ENCODE results near the gene SH2D1B. TPM values are rescaled to one million over a fixed set of nuclear protein-coding genes. Genes with fewer than 3 reads are reported as not detected.

The SH2D1B gene
- total RNA-seq, 1 donor from 2014 or later: not detected

- H3K9me3 Mint-ChIP-seq (ENCODE audit: unreplicated experiment): no peaks in the 10 kb centered on the region
- peak overlapping the region; percentile 38 for H3K9ac ChIP-seq (ENCODE audit: low read length)
- H2AFZ ChIP-seq (ENCODE audit: low read depth, low read length): no peak overlapping the region
- DNase-seq (ENCODE audit: low read depth) (peak; percentile 83), FAIRE-seq (peak; percentile 75)
- H3K27ac Mint-ChIP-seq (ENCODE audit: unreplicated experiment): no peak overlapping the region
- no peaks in the 10 kb centered on the region for H3K27me3 ChIP-seq (ENCODE audit: insufficient read depth, low read length)
- no peaks in the 10 kb centered on the region for H3K79me2 ChIP-seq (ENCODE audit: insufficient read depth, low read length)
- no peak overlapping the region for H3K4me3 Mint-ChIP-seq (ENCODE audit: unreplicated experiment)
- H3K4me3 ChIP-seq (ENCODE audit: insufficient read depth, low read depth, low read length): peak overlapping the region; percentile 27
- peaks cover 23% of the 10 kb centered on the region for H3K4me1 Mint-ChIP-seq (ENCODE audit: low read depth, unreplicated experiment)
- H3K9me3 ChIP-seq (ENCODE audit: insufficient read depth, low read depth, low read length): no peaks in the 10 kb centered on the region
- peaks cover 3% of the 10 kb centered on the region for H3K4me1 ChIP-seq (ENCODE audit: insufficient read depth, low read length)
- H4K20me1 ChIP-seq (ENCODE audit: insufficient read depth, low read length): no peaks in the 10 kb centered on the region
- H3K4me2 ChIP-seq (ENCODE audit: low read length): peak overlapping the region; percentile 76
- H3K36me3 ChIP-seq (ENCODE audit: insufficient read depth, low read length): no peaks in the 10 kb centered on the region
- no peaks in the 10 kb centered on the region for H3K36me3 Mint-ChIP-seq (ENCODE audit: low read depth, unreplicated experiment)
- TF ChIP-seq EZH2 (IDR thresholded peaks at IDR 0.05; ENCODE audit: insufficient read depth, low read length): no peak
- TF ChIP-seq, protein P1, sequence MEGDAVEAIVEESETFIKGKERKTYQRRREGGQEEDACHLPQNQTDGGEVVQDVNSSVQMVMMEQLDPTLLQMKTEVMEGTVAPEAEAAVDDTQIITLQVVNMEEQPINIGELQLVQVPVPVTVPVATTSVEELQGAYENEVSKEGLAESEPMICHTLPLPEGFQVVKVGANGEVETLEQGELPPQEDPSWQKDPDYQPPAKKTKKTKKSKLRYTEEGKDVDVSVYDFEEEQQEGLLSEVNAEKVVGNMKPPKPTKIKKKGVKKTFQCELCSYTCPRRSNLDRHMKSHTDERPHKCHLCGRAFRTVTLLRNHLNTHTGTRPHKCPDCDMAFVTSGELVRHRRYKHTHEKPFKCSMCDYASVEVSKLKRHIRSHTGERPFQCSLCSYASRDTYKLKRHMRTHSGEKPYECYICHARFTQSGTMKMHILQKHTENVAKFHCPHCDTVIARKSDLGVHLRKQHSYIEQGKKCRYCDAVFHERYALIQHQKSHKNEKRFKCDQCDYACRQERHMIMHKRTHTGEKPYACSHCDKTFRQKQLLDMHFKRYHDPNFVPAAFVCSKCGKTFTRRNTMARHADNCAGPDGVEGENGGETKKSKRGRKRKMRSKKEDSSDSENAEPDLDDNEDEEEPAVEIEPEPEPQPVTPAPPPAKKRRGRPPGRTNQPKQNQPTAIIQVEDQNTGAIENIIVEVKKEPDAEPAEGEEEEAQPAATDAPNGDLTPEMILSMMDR (IDR thresholded peaks at IDR 0.05; ENCODE audit: insufficient read depth, low read depth, low read length): no peak
- peak overlapping the region; percentile 69 for H3K27ac ChIP-seq (ENCODE audit: low read depth, low read length)
- H3K27me3 Mint-ChIP-seq (ENCODE audit: low read depth, unreplicated experiment): peaks cover under 1% of the 10 kb centered on the region
Measured at GRCh38 chr1:162404550-162405160, 7.3 kb downstream of the SH2D1B start.

DNA sequence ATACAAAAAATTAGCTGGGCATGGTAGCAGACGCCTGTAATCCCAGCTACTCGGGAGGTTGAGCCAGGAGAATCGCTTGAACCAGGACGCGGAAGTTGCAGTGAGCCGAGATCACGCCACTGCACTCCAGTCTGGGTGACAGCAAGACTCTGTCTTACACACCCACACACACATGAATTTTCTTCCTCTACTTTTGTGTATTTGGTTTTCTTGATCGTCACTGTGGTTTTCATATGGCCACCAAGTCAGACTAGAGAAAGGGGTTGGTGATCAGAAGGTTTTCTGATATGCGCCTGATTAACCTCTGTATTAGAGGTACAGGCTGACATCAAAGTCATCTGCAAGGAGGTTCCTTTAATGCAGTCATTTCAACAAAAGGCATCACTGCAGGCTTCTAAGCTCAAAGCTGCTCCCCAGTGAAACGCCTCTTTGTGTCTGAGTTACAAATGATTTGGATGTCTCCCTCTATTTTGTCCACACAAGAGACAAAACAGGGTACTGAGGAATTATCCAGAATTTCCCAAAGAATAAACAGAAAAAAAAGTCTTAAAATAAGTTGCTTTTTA is 11.1 kb downstream of the SH2D1B start:
- H3K4me3 Mint-ChIP-seq (ENCODE audit: unreplicated experiment): no peak overlapping the region
- no peak for DNase-seq (ENCODE audit: low read depth)
- TF ChIP-seq, protein P1 (IDR thresholded peaks at IDR 0.05; ENCODE audit: insufficient read depth, low read depth, low read length): no peak
- no peak for TF ChIP-seq EZH2 (IDR thresholded peaks at IDR 0.05; ENCODE audit: insufficient read depth, low read length)

More for the DNA sequence above, 11.1 kb downstream of the SH2D1B start:
- peaks cover 1% of the 10 kb centered on the region for H3K9me3 Mint-ChIP-seq (ENCODE audit: unreplicated experiment)
- H3K79me2 ChIP-seq (ENCODE audit: insufficient read depth, low read length): no peaks in the 10 kb centered on the region
- no peak overlapping the region for H3K4me2 ChIP-seq (ENCODE audit: low read length)
- FAIRE-seq: no peak
- H3K27ac Mint-ChIP-seq (ENCODE audit: unreplicated experiment): no peak overlapping the region
- no peaks in the 10 kb centered on the region for H4K20me1 ChIP-seq (ENCODE audit: insufficient read depth, low read length)
- H3K9ac ChIP-seq (ENCODE audit: low read length): no peak overlapping the region
- H3K36me3 Mint-ChIP-seq (ENCODE audit: low read depth, unreplicated experiment): no peaks in the 10 kb centered on the region
- H3K4me1 ChIP-seq (ENCODE audit: insufficient read depth, low read length): peaks cover 3% of the 10 kb centered on the region
- H3K27me3 ChIP-seq (ENCODE audit: insufficient read depth, low read length): peaks cover 2% of the 10 kb centered on the region
- H2AFZ ChIP-seq (ENCODE audit: low read depth, low read length): no peak overlapping the region
- H3K27me3 Mint-ChIP-seq (ENCODE audit: low read depth, unreplicated experiment): peaks cover 26% of the 10 kb centered on the region
- H3K9me3 ChIP-seq (ENCODE audit: insufficient read depth, low read depth, low read length): no peaks in the 10 kb centered on the region
- peaks cover 12% of the 10 kb centered on the region for H3K4me1 Mint-ChIP-seq (ENCODE audit: low read depth, unreplicated experiment)
- H3K4me3 ChIP-seq (ENCODE audit: insufficient read depth, low read depth, low read length): no peak overlapping the region
- no peaks in the 10 kb centered on the region for H3K36me3 ChIP-seq (ENCODE audit: insufficient read depth, low read length)
- H3K27ac ChIP-seq (ENCODE audit: low read depth, low read length): no peak overlapping the region

All from astrocyte (in vitro differentiated cells and primary cell).